Body of pancreas (tissue), 4 donors: Measurements from ENCODE around the gene ZNF775. TPM values are rescaled to one million over a fixed set of nuclear protein-coding genes. Genes with fewer than 3 reads are reported as not detected.

ENCODE experiments used
- ATAC-seq: fragments of 150-250 bp; one replicate; pipeline ENCODE4 v1.9.1; 2016
- DNase-seq, 4 donors: peaks; one replicate each; pipeline ENCODE4 v3.0.0-alpha.2; 2019
- H3K27ac ChIP-seq, 4 donors: fragments of 200-600 bp; sonication (generic); 1 replicate in 3 of 4; 2 replicates in 1 of 4; pipeline versions ENCODE4 v1.5.1 to v1.6.1; 2016 to 2019; ENCODE audit warnings: mild to moderate bottlenecking in 1 of 4, mixed read lengths in 1 of 4, moderate library complexity in 1 of 4
- H3K27me3 ChIP-seq, 2 donors: fragments of 200-600 bp; sonication (generic); one replicate each; pipeline ENCODE4 v1.6.0; 2016; ENCODE audit warnings: mild to moderate bottlenecking in 1 of 2
- H3K36me3 ChIP-seq, 2 donors: fragments of 200-600 bp; sonication (generic); replicated peaks in 1 of 2; 2 replicates each; pipeline ENCODE4 v1.5.1; 2016; ENCODE audit warnings: low read depth in 2 of 2; ENCODE audit not compliant: insufficient read depth in 1 of 2
- H3K4me1 ChIP-seq: fragments of 200-600 bp; sonication (generic); one replicate; pipeline ENCODE4 v1.6.0; 2016
- H3K4me3 ChIP-seq, 2 donors: fragments of 200-600 bp; sonication (generic); 1 replicate in 1 of 2; 2 replicates in 1 of 2; pipeline ENCODE4 v1.5.1; 2016 to 2019
- H3K9me3 ChIP-seq, 3 donors: fragments of 200-600 bp; sonication (generic); 1 replicate in 2 of 3; 2 replicates in 1 of 3; pipeline ENCODE4 v1.5.1; 2016
- POLR2A ChIP-seq, 3 donors: fragments of 450-650 bp; IDR thresholded peaks; one replicate each; pipeline ENCODE4 v1.6.1; 2016; ENCODE audit warnings: antibody characterized with exemption in 3 of 3, mild to moderate bottlenecking in 2 of 3
- WGBS, 2 donors: methylation state at CpG; one replicate each; pipeline ENCODE4 v1.1.5; 2017; 5-methylcytosine and 5-hydroxymethylcytosine counted together
- intact Hi-C: fragments of 100-400 bp; cut with DNase I; formaldehyde crosslinking; loops from one replicate; pipeline ENCODE4 v1.15.1; 2023
- total RNA-seq, 2 donors: library from RNA; depleted of rRNA; stranded (reverse); fragments of >200 nt; gene quantifications; one replicate each; pipeline ENCODE4 v1.1.0, GENCODE V29; 2016
- TF ChIP-seq, protein P1 (sequence below), 7 experiments: fragments of 450-650 bp in 4 of 7; fragments of 200-600 bp in 3 of 7; sonication (generic) in 3 of 7; IDR thresholded peaks; one replicate each; pipeline ENCODE4 v1.5.1; 2016 to 2019; ENCODE audit warnings: antibody characterized with exemption in 7 of 7

Gene ZNF775
- total RNA-seq, 2 donors from 2014 or later, result 6.0 to 10.2 TPM

DNA sequence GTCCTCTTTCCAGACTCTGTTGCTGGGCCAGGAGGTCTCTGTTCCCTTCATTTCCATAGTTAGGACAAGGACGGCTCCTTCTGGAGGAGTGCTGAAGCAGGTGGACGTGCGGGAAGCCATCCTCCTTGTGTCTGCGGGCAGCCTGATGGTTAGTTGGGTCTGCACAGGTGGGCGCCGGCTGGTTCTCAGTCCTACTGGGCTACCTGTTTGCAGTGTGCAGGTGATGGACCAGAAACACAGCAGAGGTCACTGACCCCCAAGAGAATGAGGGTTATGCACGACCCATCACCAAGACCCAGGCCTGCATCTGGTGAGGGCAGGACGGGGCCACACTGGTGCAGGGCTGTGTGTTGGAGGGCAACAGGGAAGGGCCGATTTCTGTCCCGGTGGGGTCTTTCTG, 45.5 kb upstream of the ZNF775 start:
- Histone ChIP-seq H3K27ac (peak overlapping the region in 2 of 4 donors; percentile 47 to 77), H3K36me3 (no peaks in the 10 kb centered on the region), H3K9me3 (no peaks in the 10 kb centered on the region), H3K27me3 (no peaks in the 10 kb centered on the region), H3K4me3 (no peak overlapping the region), H3K4me1 (peaks cover 43% of the 10 kb centered on the region)
- DNase-seq, result no peak
- intact Hi-C loops, result no loop called here
- no peak for ATAC-seq
- no peak for TF ChIP-seq POLR2A (IDR thresholded peaks at IDR 0.05)
- TF ChIP-seq, protein P1, sequence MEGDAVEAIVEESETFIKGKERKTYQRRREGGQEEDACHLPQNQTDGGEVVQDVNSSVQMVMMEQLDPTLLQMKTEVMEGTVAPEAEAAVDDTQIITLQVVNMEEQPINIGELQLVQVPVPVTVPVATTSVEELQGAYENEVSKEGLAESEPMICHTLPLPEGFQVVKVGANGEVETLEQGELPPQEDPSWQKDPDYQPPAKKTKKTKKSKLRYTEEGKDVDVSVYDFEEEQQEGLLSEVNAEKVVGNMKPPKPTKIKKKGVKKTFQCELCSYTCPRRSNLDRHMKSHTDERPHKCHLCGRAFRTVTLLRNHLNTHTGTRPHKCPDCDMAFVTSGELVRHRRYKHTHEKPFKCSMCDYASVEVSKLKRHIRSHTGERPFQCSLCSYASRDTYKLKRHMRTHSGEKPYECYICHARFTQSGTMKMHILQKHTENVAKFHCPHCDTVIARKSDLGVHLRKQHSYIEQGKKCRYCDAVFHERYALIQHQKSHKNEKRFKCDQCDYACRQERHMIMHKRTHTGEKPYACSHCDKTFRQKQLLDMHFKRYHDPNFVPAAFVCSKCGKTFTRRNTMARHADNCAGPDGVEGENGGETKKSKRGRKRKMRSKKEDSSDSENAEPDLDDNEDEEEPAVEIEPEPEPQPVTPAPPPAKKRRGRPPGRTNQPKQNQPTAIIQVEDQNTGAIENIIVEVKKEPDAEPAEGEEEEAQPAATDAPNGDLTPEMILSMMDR (IDR thresholded peaks at IDR 0.05), result no peak
- WGBS, 2 donors, result 91 to 94% methylated on average over 10 of the region's 10 CpGs

DNA sequence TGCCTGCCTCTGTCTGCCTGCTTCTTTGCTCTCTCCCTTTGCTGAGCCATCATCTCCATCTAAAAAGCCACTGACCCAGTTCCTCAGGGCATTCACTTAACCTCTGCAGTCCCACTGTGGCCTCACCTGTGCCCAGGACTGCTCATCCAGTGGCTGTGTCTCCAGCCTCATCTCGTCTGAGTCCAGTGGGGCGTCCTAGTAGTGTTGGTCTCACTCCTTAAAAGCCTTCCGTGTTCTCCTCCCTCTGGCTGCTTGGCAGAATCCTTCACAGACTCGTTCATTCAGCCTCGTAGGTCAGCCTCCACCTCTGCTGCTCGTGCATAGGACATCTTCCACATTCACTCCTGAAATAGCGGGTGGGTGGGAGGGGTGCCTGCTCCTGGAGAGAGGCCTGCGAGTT, 45.0 kb upstream of the ZNF775 start:
- intact Hi-C loops, result no loop called here
- no peaks in the 10 kb centered on the region for H3K9me3 ChIP-seq
- ATAC-seq, result no peak
- no peak for DNase-seq
- no peaks in the 10 kb centered on the region for H3K36me3 ChIP-seq
- H3K4me3 ChIP-seq, result no peak overlapping the region
- peaks cover 47% of the 10 kb centered on the region for H3K4me1 ChIP-seq
- no peaks in the 10 kb centered on the region for H3K27me3 ChIP-seq
- peak overlapping the region; percentile 36 to 83 (median 78) for H3K27ac ChIP-seq
- 91 to 93% methylated on average over 8 of the region's 8 CpGs for WGBS, 2 donors
- TF ChIP-seq, protein P1 (IDR thresholded peaks at IDR 0.05), result no peak
- no peak for TF ChIP-seq POLR2A (IDR thresholded peaks at IDR 0.05)

DNA sequence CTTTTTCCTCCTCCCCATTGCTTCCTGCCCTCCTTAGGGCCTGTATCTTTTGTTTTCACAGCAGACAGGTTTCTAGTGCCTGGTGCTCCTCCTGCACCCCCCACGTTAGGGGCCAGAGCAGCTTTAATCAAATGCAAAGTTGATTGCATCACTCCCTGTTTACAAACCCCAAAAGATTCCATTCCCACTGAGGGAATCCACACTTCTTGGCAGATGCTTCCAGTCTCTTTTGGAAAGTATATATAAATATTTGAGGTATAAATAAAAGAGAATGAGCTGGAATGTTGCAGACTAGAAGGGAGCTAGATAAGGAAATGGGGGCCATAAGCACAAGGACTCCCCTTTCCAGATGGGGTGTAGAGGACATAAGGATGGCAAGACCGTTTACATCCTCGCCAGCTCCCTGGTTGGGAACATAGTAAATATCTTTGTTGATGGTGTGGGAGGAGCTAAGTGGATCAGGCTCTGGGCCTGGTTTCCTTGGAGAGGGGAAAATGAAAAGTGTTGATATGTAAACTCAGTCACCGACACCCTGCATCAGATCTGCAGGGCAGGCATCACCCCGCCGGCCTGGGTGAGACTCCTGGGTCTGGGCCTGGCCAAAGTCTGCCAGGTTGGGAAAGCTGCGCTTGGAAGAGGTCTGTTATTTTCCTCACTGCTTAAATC, 43.9 kb upstream of the ZNF775 start:
- Histone ChIP-seq H3K4me1 (peaks cover 59% of the 10 kb centered on the region), H3K4me3 (no peak overlapping the region), H3K27ac (peak overlapping the region; percentile 77 to 83 (median 81)), H3K9me3 (no peaks in the 10 kb centered on the region), H3K27me3 (no peaks in the 10 kb centered on the region), H3K36me3 (no peaks in the 10 kb centered on the region)
- ATAC-seq (peak; percentile 31), DNase-seq (peak in 3 of 4 donors; percentile 59 to 68 (median 62))
- WGBS, 2 donors, result 23 to 46% methylated on average over 7 of the region's 7 CpGs
- intact Hi-C loops, result no loop called here
- TF ChIP-seq, protein P1 (IDR thresholded peaks at IDR 0.05), result no peak
- no peak for TF ChIP-seq POLR2A (IDR thresholded peaks at IDR 0.05)

- TF ChIP-seq, protein P1 (IDR thresholded peaks at IDR 0.05), result no peak
- TF ChIP-seq POLR2A (IDR thresholded peaks at IDR 0.05), result no peak
- H3K4me1 ChIP-seq, result peaks cover 62% of the 10 kb centered on the region
- H3K27ac ChIP-seq, result peak overlapping the region; percentile 77 to 83 (median 81)
- DNase-seq, result peak; percentile 78 to 84 (median 82)
- H3K9me3 ChIP-seq, result no peaks in the 10 kb centered on the region
- ATAC-seq, result peak; percentile 56
- H3K27me3 ChIP-seq, result no peaks in the 10 kb centered on the region
- no peak overlapping the region for H3K4me3 ChIP-seq
- no peaks in the 10 kb centered on the region for H3K36me3 ChIP-seq
- 39 to 40% methylated on average over 6 of the region's 6 CpGs for WGBS, 2 donors
- intact Hi-C loops, result no loop called here
These were observed 43.4 kb upstream of the ZNF775 start for GRCh38 chr7:150335774-150336112.

GRCh38 chr7:150336746-150337145, 42.4 kb upstream of the ZNF775 start:
- Histone ChIP-seq H3K27ac (peak overlapping the region; percentile 77 to 83 (median 81)), H3K4me1 (peaks cover 66% of the 10 kb centered on the region), H3K9me3 (no peaks in the 10 kb centered on the region), H3K4me3 (no peak overlapping the region), H3K27me3 (no peaks in the 10 kb centered on the region), H3K36me3 (no peaks in the 10 kb centered on the region)
- ATAC-seq, result no peak
- DNase-seq, result no peak
- 68 to 100% methylated on average over 1 to 14 of the region's 14 CpGs for WGBS, 2 donors
- TF ChIP-seq, protein P1 (IDR thresholded peaks at IDR 0.05), result peak in 1 of 7 experiments; percentile 4
- TF ChIP-seq POLR2A (IDR thresholded peaks at IDR 0.05), result no peak
- intact Hi-C loops, result no loop called here
